Fibroblast of skin of scalp (primary cell): Measurements from ENCODE around the gene DHX57.

Experiments
- DNase-seq: peaks from one replicate; pipeline ENCODE4 v3.0.0-alpha.2; 2013

DHX57 gene

DNA sequence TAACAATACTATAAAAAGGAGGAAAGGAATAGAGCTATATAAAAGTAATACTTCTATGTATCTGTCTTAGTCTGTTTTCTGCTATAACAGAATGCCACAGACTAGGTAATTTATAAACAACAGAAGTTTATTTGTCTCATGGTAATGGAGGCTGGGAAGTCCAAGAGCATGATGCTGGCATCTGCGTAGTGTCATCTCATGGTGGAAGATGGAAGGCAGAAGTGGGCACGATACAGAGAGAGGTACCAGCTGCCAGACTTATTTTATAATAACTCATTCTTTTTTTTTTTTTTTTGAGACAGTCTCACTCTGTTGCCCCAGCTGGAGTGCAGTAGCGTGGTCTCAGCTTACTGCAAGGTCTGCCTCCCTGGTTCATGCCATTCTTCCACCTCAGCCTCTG, 4.3 kb downstream of the DHX57 start:
- no peak for DNase-seq

DNA sequence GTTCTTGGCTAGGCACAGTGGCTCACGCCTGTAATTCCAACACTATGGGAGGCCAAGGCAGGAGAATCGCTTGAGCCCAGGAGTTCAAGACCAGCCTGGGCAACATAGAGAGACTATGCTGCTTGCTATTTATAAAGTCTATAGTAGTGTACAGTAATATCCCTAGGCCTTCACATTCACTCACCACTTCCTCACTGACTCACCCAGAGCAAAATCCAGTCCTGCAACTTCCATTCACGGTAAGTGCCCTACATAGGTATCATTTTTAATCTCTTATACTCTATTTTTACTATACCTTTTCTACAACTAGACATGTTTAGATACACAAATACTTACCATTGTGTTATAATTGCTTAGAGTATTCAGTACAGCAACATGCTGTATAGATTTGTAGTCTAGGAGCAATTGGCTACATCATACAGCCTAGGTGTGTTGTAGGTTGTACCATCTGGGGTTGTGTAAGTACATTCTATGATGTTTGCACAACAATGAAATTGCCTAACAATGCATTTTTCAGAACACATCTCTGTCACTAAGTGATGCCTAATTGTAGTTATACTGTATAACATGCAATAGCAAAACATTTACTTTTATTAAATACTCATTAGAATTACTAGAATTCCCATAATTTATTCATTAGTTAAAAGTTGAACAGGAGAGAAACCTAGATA, 8.8 kb downstream of the DHX57 start:
- no peak for DNase-seq

DNA sequence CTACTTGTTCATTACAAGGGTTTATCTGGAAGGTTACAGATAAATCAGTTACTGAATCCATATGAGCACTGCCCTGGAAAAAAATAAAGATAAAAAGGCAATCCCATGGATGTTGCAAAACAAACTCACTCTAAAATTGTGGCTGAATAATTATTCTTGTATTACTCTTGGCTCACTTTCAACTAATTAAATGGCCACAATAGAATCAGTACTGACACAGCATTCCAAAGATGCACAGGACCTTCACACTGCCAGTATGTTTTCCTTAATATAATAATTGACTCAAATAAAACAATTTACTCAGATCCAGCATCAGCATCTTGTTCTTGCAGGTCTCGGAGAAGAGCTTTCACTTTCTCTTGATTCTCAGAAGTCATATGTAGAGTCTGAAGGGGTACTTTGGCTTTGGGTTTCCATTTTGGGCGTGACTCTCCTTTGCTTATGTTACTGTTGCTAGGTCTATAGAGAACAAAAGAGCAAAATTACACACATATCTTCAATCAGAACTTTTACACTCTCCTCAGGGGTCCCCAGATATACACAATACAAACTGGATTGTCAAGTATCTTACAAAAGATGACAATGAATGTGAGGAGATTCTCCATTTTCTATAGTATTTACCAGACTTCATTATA, 12.6 kb downstream of the DHX57 start:
- DNase-seq: no peak

DNA sequence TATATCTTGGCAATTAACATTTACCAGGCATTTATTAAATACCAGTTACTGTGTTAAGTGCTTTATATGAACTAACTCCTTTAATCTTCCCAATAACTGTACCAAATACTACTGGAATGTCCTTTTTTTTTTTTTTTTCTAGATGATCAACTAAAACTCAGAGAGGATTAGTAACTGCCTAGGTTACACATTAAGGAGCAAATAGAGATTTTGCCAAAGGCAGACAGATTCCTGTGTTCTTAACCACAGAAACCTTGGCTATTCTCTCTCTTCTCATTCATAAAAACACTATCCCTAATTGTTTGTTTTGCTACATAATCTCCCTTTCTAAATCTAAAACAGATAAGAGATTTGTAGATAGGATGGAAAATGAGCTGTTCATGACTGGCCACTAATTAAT, 13.3 kb downstream of the DHX57 start:
- no peak for DNase-seq

DNA sequence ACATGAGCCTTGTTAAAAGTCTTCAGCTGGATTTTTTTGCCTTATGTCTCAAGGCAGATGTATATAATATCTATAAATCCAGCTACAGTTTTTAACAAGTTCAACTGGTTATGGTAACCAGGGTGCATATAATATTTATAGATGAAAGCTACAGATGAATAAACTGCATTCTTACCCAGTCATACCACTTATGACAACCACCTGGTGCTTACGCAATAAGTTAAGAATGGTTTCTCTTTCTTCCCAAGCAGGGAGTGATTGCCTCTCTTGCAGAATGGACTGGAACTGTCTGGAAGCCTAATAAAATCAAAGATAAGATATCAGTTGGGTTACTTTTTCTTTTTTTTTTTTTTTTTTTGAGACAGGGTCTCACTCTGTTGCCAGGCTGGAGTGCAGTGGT, 19.6 kb downstream of the DHX57 start:
- no peak for DNase-seq

DNA sequence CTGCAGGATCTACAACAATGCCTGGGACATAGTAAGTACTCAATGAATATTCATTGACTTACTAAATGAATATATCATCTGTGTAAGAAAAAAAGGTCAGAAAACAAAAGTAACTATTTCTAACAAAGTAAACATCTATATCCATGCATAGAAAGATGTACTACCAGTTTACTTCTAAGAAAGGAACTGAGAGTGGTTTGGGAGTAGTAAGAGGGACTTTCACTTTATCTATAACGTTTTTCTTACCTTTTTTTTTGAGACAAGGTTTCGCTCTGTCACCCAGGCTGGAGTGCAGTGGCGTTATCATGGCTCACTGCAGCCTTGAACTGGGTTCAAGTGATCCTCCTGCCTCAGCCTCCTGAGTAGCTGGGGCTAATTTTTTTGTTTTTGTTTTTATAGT, 25.7 kb downstream of the DHX57 start:
- no peak for DNase-seq

DNA sequence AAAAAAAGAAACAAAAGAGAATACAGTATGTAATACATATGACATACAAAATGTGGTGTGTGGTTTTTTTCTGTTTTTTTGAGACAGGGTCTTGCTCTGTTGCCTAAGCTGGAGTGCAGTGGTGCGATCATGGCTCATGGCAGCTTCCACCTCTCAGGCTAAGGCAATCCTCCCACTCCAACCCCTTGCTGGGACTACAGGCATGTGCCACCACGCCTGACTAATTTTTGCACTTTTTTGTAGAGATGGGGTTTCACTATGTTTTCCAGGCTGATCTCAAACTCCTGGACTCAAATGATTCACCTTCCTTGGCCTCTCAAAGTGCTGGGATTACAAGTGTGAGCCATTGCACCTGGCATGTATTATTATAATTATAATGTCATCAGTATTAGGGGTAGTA, 38.9 kb downstream of the DHX57 start:
- DNase-seq: no peak

DNA sequence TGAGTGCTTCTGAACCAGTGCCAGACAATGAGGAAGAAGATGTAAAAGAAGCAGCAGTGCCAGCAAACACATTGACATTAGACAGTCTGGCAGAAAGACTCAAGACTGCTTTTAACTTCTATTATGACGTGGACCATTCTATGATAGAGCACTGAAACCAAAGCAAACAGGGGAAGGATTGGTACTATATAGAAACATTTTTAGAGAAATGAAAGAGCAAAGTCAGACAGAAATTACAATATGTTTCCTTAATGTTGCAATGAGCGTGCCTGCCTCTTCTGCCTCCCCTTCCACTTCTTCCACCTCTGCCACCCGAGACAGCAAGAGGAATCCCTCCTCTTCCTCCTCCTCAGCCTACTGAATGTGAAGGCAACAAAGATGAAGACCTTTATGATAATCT, 39.7 kb downstream of the DHX57 start:
- DNase-seq: no peak

DNA sequence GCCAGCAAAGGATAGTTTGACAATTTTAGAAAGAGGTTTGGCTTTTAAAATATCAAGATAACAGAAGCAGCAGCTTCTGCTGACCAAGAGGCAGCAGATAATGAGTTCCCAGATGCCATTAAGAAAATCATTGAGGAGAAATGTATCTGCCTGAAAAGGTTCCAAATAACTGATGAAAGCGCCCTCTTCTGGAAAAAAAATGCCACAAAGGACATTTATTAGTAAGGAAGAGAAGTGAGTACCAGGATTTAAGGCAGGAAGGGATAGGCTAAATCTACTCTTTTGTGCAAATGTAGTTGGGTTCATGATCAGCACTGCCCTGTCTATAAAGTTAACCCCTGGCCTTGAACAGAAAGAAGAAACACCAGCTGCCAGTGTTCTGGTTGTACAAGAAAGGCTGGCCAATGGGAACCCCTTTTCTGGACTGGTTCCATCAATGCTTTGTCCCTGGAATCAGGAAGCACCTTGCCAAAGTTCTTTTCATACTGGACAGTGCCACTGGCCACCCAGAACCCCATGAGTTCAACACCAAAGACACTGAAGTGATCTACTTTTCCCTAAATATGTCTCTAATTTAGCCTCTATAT, 40.6 kb downstream of the DHX57 start:
- DNase-seq: peak; percentile 30

DNA sequence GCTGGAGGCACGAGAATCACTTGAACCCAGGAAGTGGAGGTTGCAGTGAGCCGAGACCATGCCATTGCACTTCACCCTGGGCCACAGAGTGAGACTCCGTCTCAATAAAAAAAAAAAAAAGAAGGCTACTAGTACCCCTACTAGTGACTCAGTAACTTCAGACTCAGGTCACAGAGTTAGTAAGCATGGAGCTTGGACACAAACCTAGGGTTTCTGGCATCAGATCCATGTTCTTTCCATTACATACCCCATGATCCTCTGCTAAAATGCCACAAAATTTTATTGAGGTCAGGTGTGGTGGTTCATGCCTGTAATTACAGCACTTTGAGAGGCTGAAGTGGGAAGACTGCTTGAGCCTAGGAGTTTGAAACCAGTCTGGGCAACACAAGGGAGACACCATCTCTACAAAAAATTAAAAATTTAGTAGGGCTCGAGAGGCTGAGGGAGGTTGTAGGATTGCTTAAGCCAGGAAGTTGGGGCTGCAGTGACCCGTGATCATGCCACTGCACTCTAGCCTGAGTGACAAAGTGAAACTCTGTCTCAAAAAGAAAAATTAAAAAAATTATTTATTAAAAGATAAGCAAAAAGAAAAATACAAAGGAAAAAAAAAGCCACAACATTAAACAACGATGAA, 45.1 kb downstream of the DHX57 start:
- no peak for DNase-seq

DNA sequence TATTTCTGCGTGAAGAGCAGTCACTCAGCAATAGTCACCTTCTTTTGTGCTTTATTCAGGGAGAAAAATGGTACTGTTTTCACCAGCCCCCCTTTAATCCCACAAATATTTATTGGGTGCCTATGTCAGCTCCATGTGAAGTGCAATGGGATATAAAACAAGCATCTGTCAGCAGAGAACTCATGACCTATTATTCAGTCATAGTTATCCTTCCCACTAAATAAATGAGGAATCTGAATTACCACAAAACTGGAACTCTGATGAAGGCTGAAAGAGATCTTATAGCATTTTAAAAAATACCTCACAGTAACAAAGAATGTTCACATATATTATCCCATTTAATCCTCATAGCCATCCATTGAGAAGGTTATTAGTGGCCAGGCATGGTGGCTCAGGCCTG, 45.8 kb downstream of the DHX57 start:
- no peak for DNase-seq

DNA sequence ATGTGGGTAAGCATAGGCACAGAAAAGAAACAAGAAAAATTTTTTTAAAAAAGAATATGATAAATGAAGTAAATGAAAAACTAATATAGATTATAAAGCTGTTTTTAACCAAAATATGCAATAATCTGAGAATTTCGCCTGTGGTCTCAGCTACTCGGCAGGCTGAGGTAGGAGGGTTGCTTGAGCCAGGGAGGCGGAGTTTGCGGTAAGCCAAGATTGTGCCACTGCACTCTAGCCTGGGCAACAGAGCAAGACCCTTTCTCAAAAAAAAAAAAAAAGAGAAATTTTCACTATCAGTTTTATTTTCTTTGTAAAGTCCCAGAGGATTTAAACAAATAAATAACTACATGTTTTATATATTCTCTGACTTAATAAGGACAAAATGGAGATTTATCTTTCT, 47.3 kb downstream of the DHX57 start:
- DNase-seq: no peak

DNA sequence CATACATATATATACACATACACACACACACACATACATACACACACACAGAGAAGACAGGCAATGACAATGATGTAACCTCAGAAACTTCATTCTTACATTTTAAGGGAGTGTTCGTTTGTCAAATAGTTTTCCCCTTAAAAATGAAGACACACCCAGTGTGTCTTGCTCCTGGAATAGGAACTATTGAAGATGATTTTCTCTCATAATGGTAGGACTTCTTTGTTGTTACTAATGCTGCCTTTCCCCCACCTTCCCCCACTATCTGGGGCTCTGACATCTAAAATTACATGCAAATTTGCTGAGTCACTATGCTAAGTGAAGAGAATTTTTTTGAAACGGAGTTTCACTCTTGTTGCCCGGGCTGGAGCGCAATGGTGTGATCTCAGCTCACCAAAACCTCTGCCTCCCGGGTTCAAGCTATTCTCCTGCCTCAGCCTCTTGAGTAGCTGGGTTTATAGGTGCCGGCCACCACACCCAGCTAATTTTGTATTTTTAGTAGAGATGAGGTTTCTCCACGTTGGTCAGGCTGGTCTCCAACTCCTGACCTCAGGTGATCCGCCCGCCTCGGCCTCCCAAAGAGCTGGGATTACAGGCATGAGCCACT, 48.1 kb downstream of the DHX57 start:
- peak; percentile 81 for DNase-seq

DNA sequence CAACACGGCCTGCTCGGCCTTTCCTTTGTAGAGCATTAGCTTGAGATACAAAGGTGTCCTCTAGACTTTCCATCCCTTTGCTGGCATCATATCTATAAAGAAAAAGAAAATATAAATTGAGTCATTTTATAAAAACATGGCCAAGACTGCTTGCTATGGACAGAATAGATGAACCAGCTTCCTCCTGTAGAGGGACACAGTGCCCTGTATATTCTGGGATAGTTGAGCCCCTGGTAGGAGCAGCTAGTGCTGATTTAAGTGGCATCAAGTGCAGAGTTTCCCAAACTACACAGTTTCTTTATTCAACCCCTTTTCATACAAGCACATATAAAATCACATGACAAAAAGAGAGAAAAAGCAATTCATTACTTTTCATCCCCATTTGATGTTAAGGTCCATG, 49.8 kb downstream of the DHX57 start:
- no peak for DNase-seq

DNA sequence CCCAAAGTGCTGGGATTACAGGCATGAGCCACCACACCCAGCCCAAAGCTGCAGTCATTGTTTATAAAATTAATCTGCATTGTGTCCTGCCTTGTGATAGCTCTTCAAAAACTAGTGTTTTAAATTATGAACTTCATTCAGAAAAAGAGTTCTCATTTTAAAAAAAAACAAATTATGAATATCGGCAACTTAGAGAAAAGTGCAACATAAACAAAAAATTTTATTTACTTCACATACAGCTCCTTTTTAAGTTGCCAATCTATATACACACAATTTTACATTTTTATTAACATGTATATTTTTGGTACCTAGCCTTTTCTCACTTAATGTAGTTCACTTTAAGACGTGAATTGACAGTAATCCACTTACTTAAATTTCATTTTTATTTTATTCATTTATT, 50.8 kb downstream of the DHX57 start:
- DNase-seq: no peak

DNA sequence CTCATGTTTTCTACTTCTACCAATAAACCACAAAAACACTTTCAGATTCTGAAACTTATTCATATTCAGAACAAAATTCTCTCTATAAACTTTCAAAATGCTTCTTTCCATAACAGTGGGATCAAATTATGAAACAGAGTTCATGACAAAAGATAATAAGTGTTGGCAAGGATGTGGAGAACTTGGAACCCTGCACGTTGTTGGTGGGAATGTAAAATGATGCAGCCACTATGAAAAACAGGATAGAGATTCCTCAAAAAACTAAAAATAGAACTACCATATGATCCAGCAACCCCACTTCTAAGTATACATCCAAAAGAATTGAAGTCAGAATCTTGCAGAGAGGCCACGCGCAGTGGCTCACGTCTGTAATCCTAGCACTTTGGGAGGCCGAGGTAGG, 52.3 kb downstream of the DHX57 start:
- no peak for DNase-seq

DNA sequence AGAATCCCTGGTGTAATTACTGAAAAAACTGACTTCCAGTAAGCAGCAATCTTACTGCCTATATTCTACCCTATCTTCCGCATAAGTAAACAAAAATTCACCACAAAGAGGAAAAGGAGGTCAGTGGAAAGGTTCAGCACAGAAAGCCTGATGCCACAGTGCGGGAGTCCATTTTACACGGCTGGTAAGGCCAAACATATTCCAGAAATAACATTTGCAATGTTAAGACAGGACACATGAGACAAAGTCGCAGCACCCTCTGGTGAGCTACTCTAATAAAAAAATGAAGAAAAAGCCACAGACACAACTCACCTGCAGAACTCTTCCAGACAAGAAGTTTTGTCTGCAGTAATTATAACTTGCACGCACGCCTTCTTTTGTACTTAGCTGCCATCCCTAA, 57.2 kb downstream of the DHX57 start:
- DNase-seq: no peak

DNA sequence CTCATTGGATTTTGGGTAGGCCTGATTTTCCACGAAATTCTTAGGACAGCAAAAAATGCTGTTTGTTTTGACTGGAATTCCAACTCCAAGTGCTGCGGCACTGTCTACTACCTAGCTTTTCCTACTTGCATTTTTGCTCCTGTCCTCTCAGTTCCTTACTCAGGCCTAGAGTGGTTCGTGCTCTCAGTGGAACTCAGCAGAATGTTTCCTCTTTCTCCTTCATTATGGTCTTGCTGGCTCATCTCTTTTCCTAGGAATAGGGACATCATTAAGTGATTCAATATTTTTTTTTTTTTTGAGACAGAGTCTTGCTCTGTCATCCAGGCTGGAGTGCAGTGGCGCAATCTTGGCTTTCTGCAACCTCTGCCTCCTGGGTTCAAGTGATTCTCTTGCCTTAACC, 59.8 kb downstream of the DHX57 start:
- no peak for DNase-seq

DNA sequence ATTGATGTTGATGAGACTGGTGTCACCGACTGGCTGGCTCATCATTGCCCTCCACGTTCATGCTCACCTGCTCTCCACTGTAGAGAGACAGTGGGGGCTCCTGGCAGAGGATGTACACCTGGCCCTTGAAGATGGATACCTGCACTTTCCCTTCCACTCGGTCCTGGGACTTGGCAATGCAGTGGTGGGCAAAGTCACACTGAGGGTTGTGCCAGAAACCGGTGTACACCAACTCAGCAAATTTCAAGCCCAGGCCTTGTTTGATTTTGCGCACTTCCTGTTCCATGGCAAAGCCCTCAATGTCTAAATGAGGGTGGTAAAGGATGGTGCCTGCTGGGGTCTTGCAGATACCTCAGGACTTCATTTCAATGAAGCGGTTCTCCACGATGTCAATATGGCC, 65.2 kb downstream of the DHX57 start:
- no peak for DNase-seq

DNA sequence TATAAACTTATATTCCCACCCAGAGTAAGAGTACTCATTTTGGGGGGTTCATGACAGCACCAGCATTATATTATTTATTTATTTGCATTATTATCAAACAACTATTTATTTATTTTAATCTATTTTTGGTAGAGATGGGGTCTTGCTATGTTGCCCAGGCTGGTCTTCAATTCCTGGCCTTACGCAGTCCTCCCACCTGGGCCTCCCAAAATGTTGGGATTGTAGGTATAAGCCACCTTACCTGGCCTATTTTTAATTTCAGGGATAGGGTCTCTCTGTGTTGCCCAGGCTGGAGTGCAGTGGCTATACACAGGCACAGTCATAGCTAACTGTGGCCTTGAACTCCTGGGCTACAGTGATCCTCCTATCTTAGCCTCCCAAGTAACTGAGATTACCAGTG, 67.1 kb downstream of the DHX57 start:
- DNase-seq: no peak

DNA sequence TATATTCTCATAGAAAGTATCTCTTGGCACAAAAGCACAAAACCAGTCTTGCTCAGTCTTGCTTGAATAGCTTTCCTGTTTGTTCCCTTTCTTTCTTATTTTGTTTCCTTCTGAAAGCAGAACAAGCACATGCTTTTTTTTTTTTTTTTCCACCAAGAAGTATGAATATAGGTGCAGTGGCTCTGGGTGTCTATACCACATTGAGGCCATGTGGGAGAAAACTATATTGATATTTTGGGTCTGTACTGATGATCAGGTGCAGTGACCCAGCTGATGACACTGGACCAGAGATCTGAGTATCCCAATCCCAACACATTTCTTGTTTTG, 69.0 kb downstream of the DHX57 start:
- no peak for DNase-seq

DNA sequence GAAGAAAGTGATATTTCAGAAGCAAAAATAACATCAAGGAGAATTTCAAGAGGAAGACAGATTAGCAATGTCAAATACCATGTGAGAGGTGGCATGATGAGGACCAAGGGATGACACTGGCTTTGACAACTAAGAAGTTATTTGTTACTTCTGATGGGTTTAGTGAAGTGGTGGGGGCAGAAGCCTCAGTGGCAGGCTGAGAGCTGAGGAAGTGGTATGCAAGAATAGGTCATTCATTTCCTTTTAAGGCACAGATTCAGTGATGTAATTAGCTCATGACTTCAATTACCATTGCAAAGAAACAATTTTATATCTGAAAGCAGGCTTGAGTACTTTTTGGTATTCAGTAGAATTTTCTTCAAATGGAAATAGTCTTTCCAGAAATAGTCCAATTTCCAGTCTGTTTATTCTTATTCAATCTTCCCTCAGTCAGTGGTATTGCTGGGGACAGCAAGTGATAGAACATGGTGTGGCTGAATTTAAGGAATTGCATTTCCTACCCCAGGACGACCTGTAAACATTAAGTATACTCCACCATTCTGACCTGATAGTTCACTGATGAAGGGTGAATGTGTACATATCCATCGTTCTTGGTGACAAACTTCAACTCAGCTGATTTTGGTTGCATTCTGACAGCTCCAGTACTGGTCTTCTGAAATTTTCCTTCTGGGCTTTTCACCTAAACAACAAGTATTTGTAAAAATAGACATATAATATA, 69.6 kb downstream of the DHX57 start:
- no peak for DNase-seq

DNA sequence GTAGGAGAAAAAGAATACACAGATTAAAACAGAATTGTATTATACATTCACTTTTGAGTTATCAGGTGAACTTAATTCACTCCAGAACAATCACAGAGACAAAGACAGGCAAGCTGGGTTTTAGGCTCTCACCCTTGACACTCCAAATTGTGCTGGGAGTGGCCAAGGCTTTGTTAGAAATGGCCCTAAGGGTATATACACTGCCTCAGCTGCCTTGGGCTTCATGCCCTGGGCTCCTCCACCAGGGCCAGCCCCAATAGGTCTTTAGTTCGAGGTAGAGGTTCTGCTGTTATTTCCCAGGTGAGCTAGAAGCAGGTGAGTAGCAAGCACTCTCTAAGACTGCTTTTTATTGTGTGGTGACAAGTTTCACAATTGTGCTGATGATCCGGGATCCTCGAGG, 77.8 kb downstream of the DHX57 start:
- no peak for DNase-seq
